Superior temporal gyrus (tissue), 1 donor: ENCODE results near the gene SMIM10.
A peak's percentile ranks its signal among the peaks of the same experiment; 100 is the strongest.
"Not testable (repeated sequence)": the region's sequence is repeated elsewhere in the genome, so short reads cannot be mapped to it uniquely, and the experiment has no call there.

Experiments
- DNase-seq: peaks from one replicate; pipeline ENCODE4 v3.0.0-alpha.2; 2016; ENCODE audit errors: extremely low spot score

The SMIM10 gene

DNA sequence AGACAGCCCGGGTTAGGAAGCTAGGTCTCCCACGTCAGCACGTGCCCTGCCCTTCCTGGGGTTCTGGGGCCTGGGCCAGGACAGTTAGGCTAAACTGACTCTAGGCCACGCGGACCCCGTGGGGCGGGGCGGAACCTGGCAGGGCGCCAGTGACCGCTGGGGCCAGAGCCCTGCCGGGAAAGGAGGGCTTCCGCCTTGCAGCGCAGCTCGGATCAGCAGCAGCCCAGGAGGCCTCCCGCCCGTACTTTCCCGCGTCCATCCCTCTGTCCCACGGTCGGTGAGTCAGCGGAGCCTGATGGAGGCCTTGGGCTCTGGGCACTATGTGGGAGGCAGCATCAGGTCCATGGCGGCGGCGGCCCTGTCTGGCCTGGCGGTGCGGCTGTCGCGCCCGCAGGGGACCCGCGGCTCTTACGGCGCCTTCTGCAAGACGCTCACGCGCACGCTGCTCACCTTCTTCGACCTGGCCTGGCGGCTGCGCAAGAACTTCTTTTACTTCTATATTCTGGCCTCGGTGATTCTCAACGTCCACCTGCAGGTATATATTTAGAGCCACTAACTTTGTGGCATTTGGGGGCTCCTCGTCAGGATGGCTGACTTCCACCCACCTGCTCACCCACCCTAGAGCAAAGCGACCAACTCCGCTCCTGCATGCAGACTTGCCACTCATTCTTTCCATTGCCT is at the start of gene SMIM10:
SMIM10 (plus strand) TSS at position 191 of the 681 bp plus-strand sequence; CDS start at position 296, 105 bp downstream.
- no peak for DNase-seq

GRCh38 chrX:134946364-134946763 is 44.4 kb upstream of the SMIM10 start:
- DNase-seq: not testable (repeated sequence)

- DNase-seq: no peak
These were observed 42.2 kb upstream of the SMIM10 start for GRCh38 chrX:134948333-134949241.

GRCh38 chrX:134949271-134949670 is 41.5 kb upstream of the SMIM10 start:
- no peak for DNase-seq

DNA sequence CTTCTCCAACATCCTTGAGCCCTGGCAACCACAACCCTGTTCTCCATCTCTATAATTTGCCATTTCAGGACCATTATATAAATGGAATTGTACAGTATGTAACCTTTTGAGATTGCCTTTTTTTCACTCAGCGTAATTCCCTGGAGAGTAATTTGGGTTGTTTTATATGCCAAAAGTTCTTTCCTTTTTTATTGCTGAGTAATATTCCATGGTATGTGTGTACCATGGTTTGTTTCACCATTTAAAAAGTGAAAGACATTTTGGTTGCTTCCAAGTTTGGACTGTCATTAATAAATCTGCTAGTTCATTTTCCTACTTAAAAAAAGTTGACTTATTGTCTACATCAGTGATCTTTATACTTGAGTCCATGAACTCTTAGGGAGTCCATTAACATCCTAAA is 33.0 kb upstream of the SMIM10 start:
- DNase-seq: no peak

DNA sequence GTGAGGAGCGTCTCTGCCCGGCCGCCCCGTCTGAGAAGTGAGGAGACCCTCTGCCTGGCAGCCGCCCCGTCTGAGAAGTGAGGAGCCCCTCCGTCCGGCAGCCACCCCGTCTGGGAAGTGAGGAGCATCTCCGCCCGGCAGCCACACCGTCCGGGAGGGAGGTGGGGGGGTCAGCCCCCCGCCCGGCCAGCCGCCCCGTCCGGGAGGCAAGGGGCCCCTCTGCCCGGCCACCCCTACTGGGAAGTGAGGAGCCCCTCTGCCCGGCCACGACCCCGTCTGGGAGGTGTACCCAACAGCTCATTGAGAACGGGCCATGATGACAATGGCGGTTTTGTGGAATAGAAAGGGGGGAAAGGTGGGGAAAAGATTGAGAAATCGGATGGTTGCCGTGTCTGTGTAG is 30.4 kb upstream of the SMIM10 start:
- DNase-seq: not testable (repeated sequence)

DNA sequence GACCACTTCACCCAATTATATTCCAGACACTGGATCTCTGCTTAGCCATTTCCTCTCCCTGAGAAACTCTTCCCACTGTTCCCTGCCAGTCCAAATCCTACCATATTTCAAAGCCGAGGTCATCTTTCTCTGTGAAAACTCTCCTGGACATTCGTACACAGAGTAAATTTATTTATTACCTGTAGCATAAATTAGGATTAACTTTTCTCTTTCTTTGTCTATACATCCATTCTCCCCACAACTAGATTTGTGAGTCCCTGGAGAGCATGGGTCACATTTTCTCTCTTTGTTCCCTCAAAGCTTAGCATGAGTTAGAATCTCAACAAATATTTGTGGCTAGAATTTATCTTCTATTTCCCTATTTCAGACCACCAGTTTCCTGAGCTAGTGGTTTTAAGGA is 27.8 kb upstream of the SMIM10 start:
- no peak for DNase-seq

DNA sequence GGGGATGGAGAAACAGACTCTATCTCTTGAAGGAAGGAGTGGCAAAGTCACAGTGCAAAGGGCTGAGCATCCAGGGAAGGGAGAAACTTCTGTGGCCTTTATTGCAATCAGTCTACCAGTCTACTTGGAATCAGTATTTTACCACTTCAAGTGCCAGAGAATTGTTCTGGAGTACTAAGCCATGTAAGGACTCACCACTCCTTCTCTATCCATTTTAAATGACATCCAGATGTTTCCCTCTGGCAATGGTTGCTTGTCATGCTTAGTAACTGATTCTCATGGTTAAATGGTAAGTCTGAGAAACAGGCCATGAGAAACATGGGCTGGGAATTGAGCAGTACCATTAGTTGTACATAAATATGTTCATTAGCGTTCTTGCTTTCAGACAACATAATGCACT is 21.1 kb upstream of the SMIM10 start:
- DNase-seq: no peak

GRCh38 chrX:134971926-134972325 is 18.9 kb upstream of the SMIM10 start:
- DNase-seq: no peak

DNA sequence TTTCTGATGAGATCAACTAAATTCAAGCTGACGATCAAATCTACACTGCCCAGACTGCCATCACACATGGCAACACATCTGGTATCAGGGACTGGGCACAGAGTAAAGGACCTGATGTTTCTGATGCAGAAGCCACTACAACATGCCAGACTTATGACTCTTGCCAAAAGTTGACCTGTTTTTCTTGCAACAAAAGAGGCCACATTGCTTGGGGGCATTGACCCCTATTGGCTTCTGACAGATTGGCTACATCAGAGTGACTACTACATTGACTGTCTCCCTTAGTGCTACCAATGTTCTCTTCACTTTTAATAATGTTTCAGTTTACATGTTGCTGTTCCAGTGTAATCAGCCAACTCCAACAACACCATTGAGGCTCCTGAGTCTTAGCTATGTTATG is 15.3 kb upstream of the SMIM10 start:
- no peak for DNase-seq

- DNase-seq: no peak
These were observed 8.9 kb upstream of the SMIM10 start for GRCh38 chrX:134981910-134982309.

GRCh38 chrX:134982748-134983147 is 8.0 kb upstream of the SMIM10 start:
- no peak for DNase-seq

- DNase-seq: no peak
These were observed 5.3 kb upstream of the SMIM10 start for GRCh38 chrX:134985479-134985878.

- DNase-seq: no peak
These were observed 353 bp upstream of the SMIM10 start for GRCh38 chrX:134990475-134990800.

DNA sequence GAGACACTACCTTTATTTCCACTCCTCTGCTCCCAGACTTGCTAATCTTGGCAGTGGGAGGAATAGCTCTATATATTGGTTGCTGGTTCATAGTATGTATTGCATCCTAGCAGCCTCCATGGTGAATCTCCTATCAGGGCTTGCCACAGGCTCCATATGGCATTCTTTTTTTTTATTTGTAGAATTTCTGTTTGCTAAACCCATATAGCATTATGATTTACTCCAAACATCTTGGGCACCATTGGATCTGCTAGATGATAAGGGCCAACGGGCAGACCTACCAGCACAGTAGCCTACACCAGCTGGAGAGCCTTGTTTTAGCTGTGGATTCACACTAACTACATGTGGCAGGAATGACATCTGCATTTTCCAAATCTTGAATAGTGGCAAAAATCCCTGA is 6.9 kb downstream of the SMIM10 start:
- DNase-seq: no peak

GRCh38 chrX:134998246-134998645 is 7.5 kb downstream of the SMIM10 start:
- no peak for DNase-seq

- DNase-seq: peak; percentile 55
These were observed 8.7 kb downstream of the SMIM10 start for GRCh38 chrX:134999469-134999868.

DNA sequence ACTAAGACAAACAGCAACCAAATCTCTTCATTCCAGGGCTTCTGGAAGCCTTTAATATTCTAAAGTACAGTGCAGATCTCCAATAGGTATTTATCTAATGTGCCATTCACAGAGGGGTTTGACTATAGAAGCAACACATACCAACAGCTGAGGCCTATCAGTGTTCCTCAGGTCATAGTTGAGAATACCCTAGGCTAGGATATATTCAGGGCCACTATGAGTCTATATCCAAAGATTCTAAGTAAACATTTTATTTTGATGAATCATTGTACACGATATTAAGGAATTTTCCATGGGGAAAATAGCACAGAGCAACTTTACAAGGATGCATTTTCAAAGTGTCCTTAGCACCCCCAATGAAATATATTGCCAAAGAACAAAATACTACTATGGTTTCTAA is 9.7 kb downstream of the SMIM10 start:
- no peak for DNase-seq

GRCh38 chrX:135003876-135004623 is 13.3 kb downstream of the SMIM10 start:
- peak; percentile 88 for DNase-seq

DNA sequence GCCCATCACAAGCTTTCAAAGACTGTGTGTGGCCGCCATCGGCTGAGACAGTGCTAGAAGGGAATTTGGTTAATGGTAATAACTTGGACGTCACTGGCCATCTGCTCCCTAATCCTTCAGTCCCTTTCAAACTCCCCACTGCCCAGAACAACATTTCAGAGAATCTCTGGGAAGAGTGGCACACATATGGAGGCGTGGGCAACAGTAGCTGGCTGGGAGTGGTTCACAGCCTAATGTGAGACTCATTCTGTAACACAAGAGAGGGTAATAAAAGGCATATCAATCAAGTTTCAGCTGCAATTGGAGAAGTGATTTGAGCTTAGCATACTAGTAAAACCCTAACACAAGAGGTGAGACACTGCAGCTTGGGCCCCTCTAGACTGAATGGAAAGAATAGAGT is 15.4 kb downstream of the SMIM10 start:
- no peak for DNase-seq

GRCh38 chrX:135009057-135009610 is 18.3 kb downstream of the SMIM10 start:
- no peak for DNase-seq

DNA sequence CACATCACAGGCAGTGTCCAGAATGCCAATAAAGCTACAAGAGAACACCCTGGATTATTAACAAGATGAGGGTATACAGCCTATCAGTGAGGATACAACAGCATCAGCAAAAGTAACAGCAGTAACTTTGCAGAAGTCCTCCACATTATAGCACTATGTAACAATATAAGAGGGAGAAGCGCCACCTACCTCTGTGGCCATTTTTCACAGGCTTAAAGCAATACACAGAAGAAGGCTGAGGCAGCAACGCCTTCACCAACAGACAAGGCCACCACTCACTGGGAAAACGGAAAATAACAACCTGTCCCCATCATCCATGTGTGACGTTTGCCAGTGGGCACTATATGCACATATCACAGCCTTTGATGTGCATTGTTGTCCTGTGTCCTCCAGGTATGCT is 19.0 kb downstream of the SMIM10 start:
- no peak for DNase-seq
